ENCODE measurements around the gene PDCD7.
"Not testable (repeated sequence)": the region's sequence is repeated elsewhere in the genome, so short reads cannot be mapped to it uniquely, and the experiment has no call there.

Gene PDCD7

GRCh38 chr15:65091946-65092770 is 41.5 kb downstream of the PDCD7 start:
- DNase-seq (ENCODE audit: low spot score) = no peak

GRCh38 chr15:65089206-65089824 is 44.3 kb downstream of the PDCD7 start:
- no peak for DNase-seq (ENCODE audit: low spot score)

GRCh38 chr15:65088643-65089021 is 45.0 kb downstream of the PDCD7 start:
- no peak for DNase-seq (ENCODE audit: low spot score)

- no peak for DNase-seq (ENCODE audit: low spot score)
Measured at GRCh38 chr15:65087873-65088642, 45.5 kb downstream of the PDCD7 start.

- DNase-seq (ENCODE audit: low spot score) = no peak
Measured at GRCh38 chr15:65087411-65087810, 46.2 kb downstream of the PDCD7 start.

GRCh38 chr15:65086680-65087111 is 46.9 kb downstream of the PDCD7 start:
- DNase-seq (ENCODE audit: low spot score) = no peak

- DNase-seq (ENCODE audit: low spot score) = no peak
Measured at GRCh38 chr15:65085990-65086679, 47.5 kb downstream of the PDCD7 start.

- no peak for DNase-seq (ENCODE audit: low spot score)
Measured at GRCh38 chr15:65085207-65085753, 48.3 kb downstream of the PDCD7 start.

GRCh38 chr15:65084500-65085206 is 49.0 kb downstream of the PDCD7 start:
- DNase-seq (ENCODE audit: low spot score) = no peak

- DNase-seq (ENCODE audit: low spot score) = peak; percentile 74
Measured at GRCh38 chr15:65083262-65083701, 50.3 kb downstream of the PDCD7 start.

- DNase-seq (ENCODE audit: low spot score) = no peak
Measured at GRCh38 chr15:65082303-65082953, 51.2 kb downstream of the PDCD7 start.

- DNase-seq (ENCODE audit: low spot score) = no peak
Measured at GRCh38 chr15:65081758-65082157, 51.9 kb downstream of the PDCD7 start.

- DNase-seq (ENCODE audit: low spot score) = peak; percentile 55
Measured at GRCh38 chr15:65081270-65081669, 52.3 kb downstream of the PDCD7 start.

GRCh38 chr15:65079580-65079979 is 54.0 kb downstream of the PDCD7 start:
- DNase-seq (ENCODE audit: low spot score) = no peak

GRCh38 chr15:65077981-65078352 is 55.6 kb downstream of the PDCD7 start:
- no peak for DNase-seq (ENCODE audit: low spot score)

GRCh38 chr15:65077291-65077980 is 56.2 kb downstream of the PDCD7 start:
- no peak for DNase-seq (ENCODE audit: low spot score)

- no peak for DNase-seq (ENCODE audit: low spot score)
Measured at GRCh38 chr15:65076486-65077290, 56.9 kb downstream of the PDCD7 start, which contains the start of gene KBTBD13. KBTBD13 (plus strand) TSS chr15:65076746; CDS start chr15:65076816, 70 bp downstream.

GRCh38 chr15:65075607-65076395 is 57.8 kb downstream of the PDCD7 start:
- DNase-seq (ENCODE audit: low spot score) = not testable (repeated sequence)
